Ovary (tissue), 9 donors: Measurements from ENCODE around the gene RHEB. TPM values are rescaled to one million over a fixed set of nuclear protein-coding genes. Genes with fewer than 3 reads are reported as not detected.

ENCODE experiments used
- DNase-seq, 5 donors: peaks; one replicate each; pipeline ENCODE4 v3.0.0-alpha.2; 2019 to 2020
- H3K27ac ChIP-seq, 2 donors: fragments of 200-600 bp; one replicate each; pipeline versions ENCODE4 v1.5.1 to v1.8.0; 2019 to 2022
- H3K27me3 ChIP-seq: fragments of 200-600 bp; one replicate; pipeline ENCODE4 v1.8.0; 2022
- H3K36me3 ChIP-seq: fragments of 200-600 bp; sonication (generic); one replicate; pipeline ENCODE4 v1.5.1; 2019
- H3K4me1 ChIP-seq: one replicate; pipeline ENCODE4 v1.8.1; 2013; ENCODE audit warnings: mild to moderate bottlenecking, moderate library complexity; ENCODE audit not compliant: insufficient read depth
- H3K4me3 ChIP-seq: fragments of 200-600 bp; sonication (generic); one replicate; pipeline ENCODE4 v1.5.1; 2017
- H3K9me3 ChIP-seq, 2 donors: fragments of 200-600 bp in 1 of 2; sonication (generic) in 1 of 2; one replicate each; pipeline versions ENCODE4 v1.5.1 to v1.8.1; 2013 to 2019; ENCODE audit warnings: mild to moderate bottlenecking in 1 of 2, moderate library complexity in 1 of 2
- EP300 ChIP-seq: sonication (generic); formaldehyde crosslinking; IDR thresholded peaks from one replicate; pipeline ENCODE4 v1.6.1; 2017; ENCODE audit warnings: antibody characterized with exemption
- POLR2A ChIP-seq: fragments of 450-650 bp; IDR thresholded peaks from one replicate; pipeline ENCODE4 v1.6.1; 2017; ENCODE audit warnings: antibody characterized with exemption, mild to moderate bottlenecking, moderate library complexity
- WGBS, 3 donors: extraction: QIAGEN DNeasy Blood & Tissue Kit in 1 of 3; methylation state at CpG; one replicate each; pipeline versions ENCODE4 v1.1.5 to v1.1.7; 2013 to 2017; 5-methylcytosine and 5-hydroxymethylcytosine counted together
- intact Hi-C, 4 donors: fragments of 100-400 bp; cut with DNase I; formaldehyde crosslinking; loops; one replicate each; pipeline versions ENCODE4 v1.11.0 to v1.15.1; 2022 to 2023
- polyA plus RNA-seq, 2 donors: library from polyadenylated mRNA; stranded (reverse); fragments of 200-250 nt in 1 of 2; fragments of 350-450 nt in 1 of 2; fragmentation: Illumina TruSeq in 1 of 2; extraction: RNeasy Lipid Tissue Mini Kit (QIAGEN cat#74804) in 1 of 2; gene quantifications; one replicate each; pipeline ENCODE4 v1.2.3, GENCODE V29; 2013 to 2014
- total RNA-seq, 7 donors: library from RNA; depleted of rRNA in 2 of 7; stranded (reverse); fragments of >200 nt in 2 of 7; fragmentation: NEBNext Ultra II Directional in 3 of 7; extraction: Animal tissue kit (Norgen Biotek cat#: 25700) in 3 of 7; gene quantifications; one replicate each; pipeline versions ENCODE4 v1.1.0 to v1.2.4, GENCODE V29; 2016 to 2023
- TF ChIP-seq, protein P1 (sequence below), 3 donors: fragments of 450-650 bp in 2 of 3; fragments of 200-600 bp in 1 of 3; IDR thresholded peaks; one replicate each; pipeline versions ENCODE4 v1.5.1 to v1.8.0; 2016 to 2022; ENCODE audit warnings: antibody characterized with exemption in 3 of 3, mild to moderate bottlenecking in 1 of 3
- donor health status: DM: no; HTN: no; CAD: no; lungs with moderate emphysema.
- donor health status: DM: no; HTN: no; CAD: no.
- donor health status: Bipolar disorder and iron deficiency.
- donor health status: DM: yes; HTN: yes; CAD: no.
- donor health status: DM: no; HTN: no; CAD: no.
- donor health status: DM: yes; HTN: yes; CAD: no.

The RHEB gene
- total and polyA plus RNA-seq, 9 donors: 77.6 to 167 (median 91.8) TPM

DNA sequence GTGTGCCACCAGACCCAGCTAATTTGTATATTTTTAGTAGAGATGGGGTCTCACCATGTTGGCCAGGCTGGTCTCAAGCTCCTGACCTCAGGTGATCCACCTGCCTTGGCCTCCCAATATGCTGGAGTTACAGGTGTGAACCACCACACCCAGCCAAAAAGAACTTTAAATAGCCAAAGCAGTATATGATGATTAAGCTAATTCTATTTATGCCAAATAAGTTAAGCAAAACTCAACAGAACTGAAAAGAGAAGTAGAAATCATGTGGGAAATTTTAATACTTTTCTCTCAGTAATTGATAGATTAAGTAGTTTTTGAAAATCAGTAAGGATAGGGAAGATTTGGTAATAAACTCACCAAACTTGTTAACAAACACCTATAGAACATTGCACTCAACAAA lies 24.5 kb upstream of the RHEB start:
- intact Hi-C loops: no loop called here
- no peak overlapping the region for H3K4me3 ChIP-seq

DNA sequence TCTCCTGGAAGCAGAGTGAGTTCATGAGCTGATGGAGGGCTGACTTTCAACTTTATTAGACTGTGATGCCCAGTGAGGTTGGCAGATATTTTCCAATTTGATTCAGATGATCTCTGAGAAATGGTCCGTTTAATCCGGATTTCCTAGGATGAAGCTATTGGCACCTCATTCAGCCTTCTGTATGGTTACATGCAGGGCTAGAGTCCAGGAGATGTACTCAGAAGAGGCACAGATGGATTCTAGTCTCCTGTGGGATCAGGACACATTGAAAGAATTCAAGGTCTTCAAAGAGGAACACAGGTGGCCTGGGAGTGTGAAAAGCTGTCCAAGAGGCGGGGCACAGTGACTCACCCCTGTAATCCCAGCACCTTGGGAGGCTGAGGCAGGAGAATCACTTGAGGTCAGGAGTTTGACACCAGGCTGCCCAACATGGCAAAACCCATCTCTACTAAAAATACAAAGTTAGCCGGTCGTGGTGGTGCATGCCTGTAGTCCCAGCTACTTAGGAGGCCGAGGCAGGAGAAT lies 23.0 kb upstream of the RHEB start:
- H3K27me3 ChIP-seq: no peaks in the 10 kb centered on the region
- intact Hi-C loops: no loop called here
- no peak overlapping the region for H3K27ac ChIP-seq
- H3K9me3 ChIP-seq: no peaks in the 10 kb centered on the region
- no peak overlapping the region for H3K4me3 ChIP-seq
- DNase-seq: no peak
- 86 to 92% (median 89%) methylated on average over 6 of the region's 6 CpGs for WGBS, 3 donors
- peaks cover 4% of the 10 kb centered on the region for H3K4me1 ChIP-seq
- no peak for TF ChIP-seq EP300
- TF ChIP-seq, protein P1, sequence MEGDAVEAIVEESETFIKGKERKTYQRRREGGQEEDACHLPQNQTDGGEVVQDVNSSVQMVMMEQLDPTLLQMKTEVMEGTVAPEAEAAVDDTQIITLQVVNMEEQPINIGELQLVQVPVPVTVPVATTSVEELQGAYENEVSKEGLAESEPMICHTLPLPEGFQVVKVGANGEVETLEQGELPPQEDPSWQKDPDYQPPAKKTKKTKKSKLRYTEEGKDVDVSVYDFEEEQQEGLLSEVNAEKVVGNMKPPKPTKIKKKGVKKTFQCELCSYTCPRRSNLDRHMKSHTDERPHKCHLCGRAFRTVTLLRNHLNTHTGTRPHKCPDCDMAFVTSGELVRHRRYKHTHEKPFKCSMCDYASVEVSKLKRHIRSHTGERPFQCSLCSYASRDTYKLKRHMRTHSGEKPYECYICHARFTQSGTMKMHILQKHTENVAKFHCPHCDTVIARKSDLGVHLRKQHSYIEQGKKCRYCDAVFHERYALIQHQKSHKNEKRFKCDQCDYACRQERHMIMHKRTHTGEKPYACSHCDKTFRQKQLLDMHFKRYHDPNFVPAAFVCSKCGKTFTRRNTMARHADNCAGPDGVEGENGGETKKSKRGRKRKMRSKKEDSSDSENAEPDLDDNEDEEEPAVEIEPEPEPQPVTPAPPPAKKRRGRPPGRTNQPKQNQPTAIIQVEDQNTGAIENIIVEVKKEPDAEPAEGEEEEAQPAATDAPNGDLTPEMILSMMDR (IDR thresholded peaks at IDR 0.05): no peak
- no peak for TF ChIP-seq POLR2A
- H3K36me3 ChIP-seq: no peaks in the 10 kb centered on the region

More for the DNA sequence above, 24.5 kb upstream of the RHEB start:
- H3K4me1 ChIP-seq: peaks cover 2% of the 10 kb centered on the region
- H3K27me3 ChIP-seq: no peaks in the 10 kb centered on the region
- TF ChIP-seq, protein P1 (IDR thresholded peaks at IDR 0.05): no peak
- TF ChIP-seq EP300 (no peak), POLR2A (no peak)
- H3K9me3 ChIP-seq: no peaks in the 10 kb centered on the region
- H3K27ac ChIP-seq: no peak overlapping the region
- DNase-seq: no peak
- H3K36me3 ChIP-seq: no peaks in the 10 kb centered on the region

DNA sequence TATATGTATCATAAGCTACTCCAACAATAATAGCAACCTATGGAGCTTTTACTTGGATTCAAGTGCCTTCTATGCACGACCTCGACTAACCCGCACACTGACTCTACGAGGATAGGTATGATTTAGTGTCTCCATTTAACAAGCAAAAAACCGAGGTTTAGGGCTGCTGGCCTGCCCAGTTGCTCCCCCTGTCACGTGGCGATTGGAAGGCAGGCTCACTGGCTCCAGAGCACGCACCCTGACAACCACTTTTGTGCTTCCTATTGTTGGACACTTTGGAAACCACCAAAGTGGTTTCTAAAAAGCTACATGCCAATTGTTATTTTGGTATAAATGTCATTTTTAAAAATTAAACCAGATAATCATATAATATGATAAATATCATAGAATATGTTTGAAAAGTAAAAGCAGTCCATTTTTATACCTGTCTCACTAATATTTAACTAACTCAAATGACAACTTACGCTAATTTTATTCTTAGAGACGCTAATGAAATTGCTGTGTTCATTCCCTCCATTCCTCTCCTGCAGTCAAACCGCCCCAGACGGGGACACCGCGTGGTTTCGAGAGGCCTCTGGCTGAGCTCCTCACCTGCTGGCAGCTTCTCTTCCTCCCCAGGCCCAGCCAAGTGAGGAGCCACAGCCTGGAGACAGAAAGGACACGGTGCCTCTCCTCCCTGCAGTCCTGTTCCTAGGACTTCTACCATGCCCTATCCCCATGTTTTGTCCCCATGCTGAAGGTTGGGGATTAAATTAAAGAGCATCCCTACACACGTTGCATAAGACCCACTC lies 22.2 kb upstream of the RHEB start:
- no peak for DNase-seq
- TF ChIP-seq EP300 (no peak), POLR2A (no peak)
- TF ChIP-seq, protein P1 (IDR thresholded peaks at IDR 0.05): no peak
- no peaks in the 10 kb centered on the region for H3K9me3 ChIP-seq
- no peaks in the 10 kb centered on the region for H3K36me3 ChIP-seq
- H3K4me1 ChIP-seq: peaks cover 5% of the 10 kb centered on the region
- 90 to 92% (median 91%) methylated on average over 17 of the region's 17 CpGs for WGBS, 3 donors
- no peak overlapping the region for H3K4me3 ChIP-seq
- H3K27ac ChIP-seq: no peak overlapping the region
- H3K27me3 ChIP-seq: no peaks in the 10 kb centered on the region
- intact Hi-C loops: no loop called here

DNA sequence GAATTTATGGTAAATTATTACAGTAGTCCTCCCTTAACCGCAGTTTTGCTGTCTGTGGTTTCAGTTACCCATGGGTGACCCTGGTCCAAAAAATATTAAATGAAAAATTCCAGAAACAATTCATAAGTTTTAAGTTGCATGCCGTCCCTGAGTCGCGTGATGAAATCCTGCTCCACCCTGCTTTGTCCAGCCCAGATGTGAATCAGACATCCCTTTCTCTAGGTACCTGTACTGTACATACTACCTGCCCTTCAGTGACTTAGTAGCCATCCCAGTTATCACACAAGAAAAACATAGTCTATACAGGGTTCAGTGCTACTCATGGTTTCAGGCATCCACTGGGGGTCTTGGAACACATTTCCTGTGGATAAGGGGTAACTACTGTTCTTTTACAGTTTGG lies 20.5 kb upstream of the RHEB start:
- Histone ChIP-seq H3K27ac (no peak overlapping the region), H3K4me3 (no peak overlapping the region), H3K4me1 (peaks cover 5% of the 10 kb centered on the region), H3K36me3 (no peaks in the 10 kb centered on the region), H3K27me3 (no peaks in the 10 kb centered on the region), H3K9me3 (no peaks in the 10 kb centered on the region)
- 92 to 98% (median 94%) methylated on average over 4 of the region's 4 CpGs for WGBS, 3 donors
- TF ChIP-seq POLR2A (no peak), EP300 (no peak)
- TF ChIP-seq, protein P1 (IDR thresholded peaks at IDR 0.05): no peak
- intact Hi-C loops: no loop called here
- no peak for DNase-seq
